ENCODE results near the gene PABPN1L. TPM values are rescaled to one million over a fixed set of nuclear protein-coding genes. Genes with fewer than 3 reads are reported as not detected.

PABPN1L gene
- total RNA-seq, 1 experiment from 2014 or later: not detected

DNA sequence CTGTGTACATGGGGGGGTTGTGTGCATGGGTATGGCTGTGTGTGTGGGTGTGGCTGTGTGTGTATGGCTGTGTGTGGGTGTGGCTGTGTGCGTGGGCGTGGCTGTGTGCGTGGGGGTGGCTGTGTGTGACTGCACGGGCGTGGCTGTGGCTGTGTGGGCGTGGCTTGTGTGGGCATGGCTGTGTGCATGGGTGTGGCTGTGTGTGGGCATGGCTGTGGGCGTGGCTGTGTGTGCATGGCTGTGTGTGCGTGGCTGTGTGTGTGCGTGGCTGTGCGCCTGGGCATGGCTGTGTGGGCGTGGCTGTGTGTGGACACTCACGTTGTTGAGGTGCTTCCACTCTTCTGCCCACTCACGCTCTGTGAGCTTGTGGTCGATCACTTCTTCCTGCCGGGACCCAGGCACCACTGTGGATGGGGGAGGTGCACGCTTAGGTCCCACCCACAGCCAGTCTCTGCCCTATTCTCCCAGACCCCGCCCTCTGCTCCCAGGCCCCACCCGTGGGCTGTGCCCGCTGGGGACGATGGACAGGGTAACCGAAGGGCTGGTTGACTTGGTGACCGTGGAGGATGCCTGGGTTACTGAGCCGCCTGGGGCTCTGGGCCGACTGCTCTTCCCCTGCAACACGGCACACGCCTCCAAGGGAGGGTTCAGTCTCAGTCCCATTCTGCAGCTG is 16.0 kb upstream of the PABPN1L start:
- Histone ChIP-seq H3K27me3 (ENCODE audit: control insufficient read depth, insufficient read depth, low read length) (no peaks in the 10 kb centered on the region), H3K36me3 (replicated peaks; ENCODE audit: control insufficient read depth, insufficient read depth, low read length) (no peaks in the 10 kb centered on the region), H3K4me3 (ENCODE audit: insufficient read depth, low read depth, low read length) (no peak overlapping the region)
- no peak for DNase-seq

DNA sequence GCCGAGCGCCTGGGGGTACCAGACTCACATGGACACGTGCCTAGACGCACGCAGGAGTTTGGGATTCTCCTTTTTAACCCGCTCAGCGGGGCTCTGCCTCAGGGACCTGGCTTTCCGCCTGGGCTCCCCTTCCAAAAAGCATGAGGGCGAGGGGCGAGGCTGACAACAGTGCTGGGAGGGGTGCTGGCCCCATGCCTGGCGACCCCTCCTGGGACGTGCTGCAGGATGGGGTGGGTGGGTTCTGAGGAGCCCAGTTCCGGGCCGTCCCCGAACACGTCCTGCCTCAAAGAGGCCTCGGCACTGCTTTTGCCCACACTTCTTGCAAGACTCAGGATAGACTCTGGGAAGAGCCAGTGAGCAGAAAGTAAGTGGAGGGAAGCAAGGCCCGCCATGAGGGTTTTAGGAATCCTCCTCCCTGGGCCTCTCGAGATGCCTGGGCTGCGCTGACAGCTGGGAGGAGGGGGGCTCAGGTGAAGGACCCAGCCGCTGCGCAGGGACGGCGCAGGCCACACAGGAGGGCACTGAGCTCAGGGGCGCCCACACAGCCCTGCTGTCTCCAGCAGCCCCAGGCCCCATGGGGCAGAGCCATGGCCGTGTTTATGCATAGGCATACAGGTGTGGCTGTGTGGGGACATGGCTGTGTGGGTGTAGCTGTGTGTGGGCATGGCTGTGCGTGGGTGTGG is 15.4 kb upstream of the PABPN1L start:
- no peak overlapping the region for H3K4me3 ChIP-seq (ENCODE audit: insufficient read depth, low read depth, low read length)
- H3K27me3 ChIP-seq (ENCODE audit: control insufficient read depth, insufficient read depth, low read length): no peaks in the 10 kb centered on the region
- DNase-seq: peak; percentile 65
- H3K36me3 ChIP-seq (replicated peaks; ENCODE audit: control insufficient read depth, insufficient read depth, low read length): no peaks in the 10 kb centered on the region

DNA sequence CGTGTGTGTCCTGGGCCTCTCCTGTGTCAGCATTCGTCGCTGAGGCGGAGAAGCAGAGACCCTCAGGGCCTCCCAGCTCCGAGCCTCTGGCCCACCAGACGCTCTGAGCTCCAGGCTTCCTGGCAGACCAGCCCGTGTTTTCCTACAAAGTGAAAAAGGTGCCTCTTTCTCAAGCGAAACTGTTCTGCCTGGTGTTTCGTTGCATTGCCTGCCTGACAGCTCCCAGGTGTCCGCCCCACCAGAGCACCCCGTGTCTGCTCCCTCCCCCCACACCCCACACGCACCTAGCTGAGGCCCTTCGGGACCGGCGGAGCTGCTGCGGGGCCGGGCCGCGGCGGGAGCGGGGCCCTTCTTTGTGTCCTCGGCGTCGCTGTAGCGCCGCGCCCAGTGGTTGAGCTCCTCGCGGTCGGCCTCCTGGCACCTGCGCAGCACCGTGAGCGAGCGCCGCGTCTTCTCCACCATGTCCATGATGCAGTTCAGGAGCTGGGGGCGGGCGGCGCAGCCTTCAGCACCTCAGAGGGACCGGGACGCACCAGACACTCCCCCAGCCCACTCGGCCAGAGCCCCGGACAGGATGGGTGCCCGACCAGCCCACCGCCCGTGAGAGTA is 14.7 kb upstream of the PABPN1L start:
- no peaks in the 10 kb centered on the region for H3K27me3 ChIP-seq (ENCODE audit: control insufficient read depth, insufficient read depth, low read length)
- H3K36me3 ChIP-seq (replicated peaks; ENCODE audit: control insufficient read depth, insufficient read depth, low read length): no peaks in the 10 kb centered on the region
- H3K4me3 ChIP-seq (ENCODE audit: insufficient read depth, low read depth, low read length): no peak overlapping the region
- DNase-seq: peak; percentile 84

DNA sequence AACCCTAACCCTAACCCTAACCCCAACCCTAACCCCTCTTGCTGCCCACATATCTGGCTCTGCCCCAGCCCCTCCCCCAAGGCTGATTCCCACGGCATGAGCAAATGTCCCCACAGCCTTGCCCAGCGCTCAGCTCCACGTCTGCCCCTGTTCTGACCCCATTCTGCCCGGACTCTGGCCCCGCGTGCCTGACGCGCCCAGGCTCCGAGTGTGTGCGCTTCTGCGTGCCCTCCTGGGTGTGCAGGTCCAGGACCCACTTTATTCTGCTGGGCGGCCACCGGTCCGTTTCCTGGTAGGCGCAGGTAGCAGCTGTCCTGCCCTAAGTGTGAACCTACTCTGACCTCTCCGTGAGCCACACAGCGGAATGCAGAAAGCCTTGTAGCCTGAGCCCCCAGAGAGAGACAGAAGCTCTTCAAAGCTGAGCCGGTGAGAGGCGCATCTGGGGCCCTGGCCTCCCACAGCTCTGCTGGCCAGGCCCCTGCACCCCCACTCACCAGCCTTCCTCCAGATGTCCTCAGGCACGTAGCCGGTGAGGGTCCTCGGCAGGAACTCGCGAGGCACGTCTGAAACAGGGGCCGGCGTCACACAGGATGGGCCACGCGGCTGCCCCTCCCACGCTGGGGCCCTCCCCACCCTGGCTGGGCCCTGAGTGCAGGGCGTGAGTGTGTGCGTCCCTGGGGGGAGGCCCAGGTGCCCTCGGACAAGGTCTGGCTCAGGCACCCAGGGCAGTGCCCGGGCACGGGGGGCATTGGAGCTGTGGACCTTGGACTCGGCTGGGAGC is 14.0 kb upstream of the PABPN1L start:
- no peaks in the 10 kb centered on the region for H3K36me3 ChIP-seq (replicated peaks; ENCODE audit: control insufficient read depth, insufficient read depth, low read length)
- no peak overlapping the region for H3K4me3 ChIP-seq (ENCODE audit: insufficient read depth, low read depth, low read length)
- DNase-seq: peak; percentile 67
- H3K27me3 ChIP-seq (ENCODE audit: control insufficient read depth, insufficient read depth, low read length): no peaks in the 10 kb centered on the region

DNA sequence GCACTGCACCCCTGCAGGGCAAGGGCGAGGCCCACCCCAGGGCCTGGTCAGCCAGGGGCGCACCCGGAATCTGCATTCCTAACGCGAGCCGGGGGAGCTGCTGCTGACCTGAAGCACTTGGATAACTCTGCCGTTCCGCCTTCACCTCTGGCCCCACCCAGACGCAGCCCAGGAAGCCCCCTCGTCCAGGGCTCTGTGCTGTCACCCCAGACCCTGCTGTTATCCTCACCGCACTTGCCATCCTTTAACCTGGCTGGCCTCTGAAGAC is 13.3 kb upstream of the PABPN1L start:
- H3K36me3 ChIP-seq (replicated peaks; ENCODE audit: control insufficient read depth, insufficient read depth, low read length): no peaks in the 10 kb centered on the region
- no peak for DNase-seq
- no peak overlapping the region for H3K4me3 ChIP-seq (ENCODE audit: insufficient read depth, low read depth, low read length)
- no peaks in the 10 kb centered on the region for H3K27me3 ChIP-seq (ENCODE audit: control insufficient read depth, insufficient read depth, low read length)

DNA sequence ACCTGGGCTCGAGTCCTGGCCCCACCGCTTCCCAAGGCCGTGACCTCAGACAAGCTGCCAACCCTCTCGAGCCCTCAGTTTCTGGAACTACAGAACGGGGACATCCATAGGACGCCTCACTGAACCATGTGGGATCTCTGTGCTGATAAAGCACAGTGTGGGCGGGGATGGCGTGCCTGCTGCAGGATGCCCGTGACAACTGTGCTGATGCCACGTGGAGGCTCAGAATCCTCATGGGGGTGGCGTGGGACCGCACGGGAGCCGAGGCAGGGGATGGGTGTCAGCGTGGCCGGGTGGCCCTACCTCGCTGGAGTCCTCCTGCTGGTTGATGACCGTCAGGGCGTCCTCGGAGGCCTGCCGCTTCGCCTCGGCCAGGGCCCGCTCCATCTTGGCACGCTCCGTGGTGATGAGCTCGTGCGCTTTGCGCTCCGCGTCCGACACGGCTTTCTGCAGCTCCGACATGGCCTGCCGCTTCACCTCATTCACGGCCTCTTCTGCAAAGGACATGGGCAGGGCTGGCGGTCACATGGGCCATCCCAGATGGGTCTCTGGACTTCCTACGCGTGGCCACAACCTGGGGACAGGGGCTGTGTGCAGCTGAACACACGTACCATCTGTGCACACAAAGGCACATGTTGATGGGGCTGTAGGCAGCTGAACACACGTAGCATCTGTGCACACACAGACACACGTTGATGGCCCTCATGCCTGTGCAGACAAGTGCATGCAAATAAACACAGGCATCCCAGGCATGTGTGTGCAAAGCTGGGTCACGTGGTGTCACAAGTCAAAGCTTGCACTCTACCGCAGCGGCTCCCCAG is 12.7 kb upstream of the PABPN1L start:
- H3K27me3 ChIP-seq (ENCODE audit: control insufficient read depth, insufficient read depth, low read length): no peaks in the 10 kb centered on the region
- no peaks in the 10 kb centered on the region for H3K36me3 ChIP-seq (replicated peaks; ENCODE audit: control insufficient read depth, insufficient read depth, low read length)
- H3K4me3 ChIP-seq (ENCODE audit: insufficient read depth, low read depth, low read length): no peak overlapping the region
- no peak for DNase-seq

DNA sequence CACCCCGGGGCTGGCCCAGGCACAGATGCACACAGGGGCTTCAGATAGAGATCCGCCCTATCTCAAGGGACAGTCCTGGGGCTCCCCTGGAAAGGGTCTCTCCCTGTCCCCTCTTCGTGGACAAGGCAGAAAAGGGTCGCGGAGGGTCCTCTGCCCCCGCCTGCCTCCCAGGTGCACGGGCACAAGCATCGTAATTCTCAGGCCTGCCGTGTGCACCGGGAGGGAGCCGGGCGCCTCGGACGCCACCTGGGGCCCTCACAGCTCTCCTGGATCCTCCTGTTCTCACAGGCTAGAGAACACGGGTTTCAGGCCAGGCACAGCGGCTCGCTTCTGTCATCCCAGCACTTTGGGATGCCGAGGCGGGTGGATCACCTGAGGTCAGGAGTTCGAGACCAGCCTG is 11.9 kb upstream of the PABPN1L start:
- no peak for DNase-seq
- Histone ChIP-seq H3K4me3 (ENCODE audit: insufficient read depth, low read depth, low read length) (no peak overlapping the region), H3K27me3 (ENCODE audit: control insufficient read depth, insufficient read depth, low read length) (no peaks in the 10 kb centered on the region), H3K36me3 (replicated peaks; ENCODE audit: control insufficient read depth, insufficient read depth, low read length) (no peaks in the 10 kb centered on the region)

DNA sequence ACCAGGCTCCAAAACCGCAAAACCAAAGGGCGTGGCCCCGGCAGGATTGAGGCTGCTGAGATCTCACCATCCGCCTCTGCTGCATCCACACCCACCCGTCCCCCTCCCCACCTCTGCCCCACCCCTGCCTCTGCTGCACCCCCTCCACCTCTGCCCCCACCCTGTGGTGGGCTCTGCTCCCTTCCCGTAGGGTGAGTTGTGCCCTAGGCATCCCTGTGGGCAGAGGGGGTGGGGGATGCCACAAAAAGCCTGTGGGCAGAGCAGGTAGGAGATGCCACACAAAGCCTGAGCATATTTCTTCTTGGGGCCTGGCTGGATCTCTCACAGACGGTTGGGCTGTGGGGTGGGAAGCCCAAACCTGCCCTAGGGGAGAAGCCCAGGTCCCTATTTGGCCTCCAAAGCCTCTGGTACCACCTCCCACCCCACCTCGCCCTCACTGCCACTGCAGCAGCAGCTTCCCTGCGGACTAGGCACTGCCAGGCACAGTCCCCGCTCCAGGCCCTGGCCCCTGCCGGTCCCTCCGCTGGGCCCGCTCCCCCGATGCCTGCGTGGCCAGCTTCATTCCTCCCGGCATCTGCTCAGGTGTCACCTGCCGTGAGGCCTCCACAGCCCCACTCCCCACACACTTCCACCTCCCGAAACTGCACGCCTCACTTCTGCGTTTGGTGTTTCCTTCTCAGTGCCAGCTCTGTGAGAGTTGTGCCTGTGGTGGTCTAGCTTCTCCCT is 11.3 kb upstream of the PABPN1L start:
- no peak overlapping the region for H3K4me3 ChIP-seq (ENCODE audit: insufficient read depth, low read depth, low read length)
- H3K36me3 ChIP-seq (replicated peaks; ENCODE audit: control insufficient read depth, insufficient read depth, low read length): no peaks in the 10 kb centered on the region
- no peak for DNase-seq
- no peaks in the 10 kb centered on the region for H3K27me3 ChIP-seq (ENCODE audit: control insufficient read depth, insufficient read depth, low read length)

DNA sequence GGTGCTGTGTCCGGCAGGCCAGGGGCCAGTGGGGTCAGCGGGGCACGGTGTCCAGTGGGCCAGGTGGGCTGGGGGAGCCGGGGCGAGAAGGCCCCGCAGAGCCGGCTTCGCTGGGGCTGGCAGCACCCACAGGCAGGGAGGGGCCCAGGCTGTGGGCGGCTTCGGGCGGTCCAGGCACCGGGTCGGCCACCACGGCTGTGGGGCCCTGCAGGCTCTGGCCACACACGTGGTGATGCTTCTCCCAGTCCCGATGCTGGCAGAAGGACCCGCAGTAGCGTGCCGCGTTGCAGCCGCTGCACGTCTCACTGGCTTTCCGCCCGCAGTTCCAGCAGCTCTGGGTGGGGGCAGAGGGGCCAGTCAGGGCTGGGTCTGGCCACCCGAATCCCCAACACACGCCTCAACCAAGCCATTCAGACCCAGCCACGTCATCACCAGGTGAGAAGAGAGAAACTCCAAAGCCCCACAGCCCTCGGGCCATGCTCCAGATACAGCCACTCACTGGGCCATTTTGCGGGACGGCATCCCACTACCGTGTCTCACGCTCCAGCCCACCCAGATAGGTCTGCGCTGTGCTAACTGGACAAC is 10.6 kb upstream of the PABPN1L start:
- Histone ChIP-seq H3K27me3 (ENCODE audit: control insufficient read depth, insufficient read depth, low read length) (no peaks in the 10 kb centered on the region), H3K4me3 (ENCODE audit: insufficient read depth, low read depth, low read length) (no peak overlapping the region), H3K36me3 (replicated peaks; ENCODE audit: control insufficient read depth, insufficient read depth, low read length) (no peaks in the 10 kb centered on the region)
- no peak for DNase-seq

DNA sequence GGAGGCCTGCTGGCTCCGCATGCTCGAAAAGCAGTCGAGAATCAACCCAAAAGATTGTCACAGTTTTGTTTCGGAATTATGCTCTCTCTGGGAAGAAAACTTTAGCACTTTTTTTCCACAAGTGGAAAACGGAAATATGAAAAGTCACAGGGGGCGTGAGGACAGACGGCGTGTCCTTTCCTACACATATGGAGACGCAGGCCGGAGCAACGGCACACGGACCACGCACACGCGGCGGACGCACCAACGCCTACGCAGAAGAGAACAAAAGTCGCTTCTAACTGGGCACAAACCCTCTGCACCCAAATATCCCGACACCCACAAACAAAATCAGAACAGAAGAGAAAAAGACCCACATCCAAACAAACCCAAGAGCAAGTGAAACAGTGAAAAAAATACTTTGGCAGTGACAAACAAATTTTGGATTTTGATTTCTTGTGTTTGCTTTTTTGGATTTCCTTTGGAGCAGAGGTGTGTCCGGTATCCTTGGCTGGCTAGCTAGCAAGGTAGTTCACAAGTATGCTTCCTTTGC is 9.3 kb upstream of the PABPN1L start:
- H3K36me3 ChIP-seq (replicated peaks; ENCODE audit: control insufficient read depth, insufficient read depth, low read length): no peaks in the 10 kb centered on the region
- H3K27me3 ChIP-seq (ENCODE audit: control insufficient read depth, insufficient read depth, low read length): no peaks in the 10 kb centered on the region
- no peak for DNase-seq
- H3K4me3 ChIP-seq (ENCODE audit: insufficient read depth, low read depth, low read length): no peak overlapping the region

DNA sequence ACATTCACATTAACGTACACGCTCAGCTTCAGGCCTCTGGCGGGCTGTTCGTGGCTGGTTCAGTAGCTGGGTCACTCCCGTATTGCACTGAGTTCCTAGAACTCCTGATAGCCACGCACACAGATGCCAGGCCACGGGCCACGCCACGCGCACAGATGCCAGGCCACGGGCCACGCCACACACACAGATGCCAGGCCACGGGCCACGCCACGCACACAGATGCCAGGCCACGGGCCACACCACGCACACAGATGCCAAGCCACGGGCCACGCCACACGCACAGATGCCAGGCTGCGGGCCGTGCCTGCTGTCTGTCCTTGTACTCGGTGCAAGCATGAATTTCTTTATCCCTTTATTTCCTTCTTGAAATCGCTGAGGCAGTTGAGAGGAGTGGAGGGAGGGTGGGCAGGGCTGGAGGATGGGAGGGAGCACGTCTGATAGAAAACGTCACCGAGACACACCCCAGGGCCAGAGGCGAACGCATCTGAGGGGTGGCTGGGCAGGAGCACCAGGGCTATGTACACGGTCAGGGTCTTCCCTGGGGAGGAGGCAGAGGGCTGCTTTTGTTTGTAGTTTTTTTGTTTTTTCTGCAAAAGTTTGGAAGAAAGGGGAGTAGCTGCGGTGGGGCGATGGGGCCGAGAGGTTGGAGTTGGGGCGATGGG is 8.6 kb upstream of the PABPN1L start:
- Histone ChIP-seq H3K27me3 (ENCODE audit: control insufficient read depth, insufficient read depth, low read length) (no peaks in the 10 kb centered on the region), H3K36me3 (replicated peaks; ENCODE audit: control insufficient read depth, insufficient read depth, low read length) (no peaks in the 10 kb centered on the region), H3K4me3 (ENCODE audit: insufficient read depth, low read depth, low read length) (no peak overlapping the region)
- DNase-seq: no peak

DNA sequence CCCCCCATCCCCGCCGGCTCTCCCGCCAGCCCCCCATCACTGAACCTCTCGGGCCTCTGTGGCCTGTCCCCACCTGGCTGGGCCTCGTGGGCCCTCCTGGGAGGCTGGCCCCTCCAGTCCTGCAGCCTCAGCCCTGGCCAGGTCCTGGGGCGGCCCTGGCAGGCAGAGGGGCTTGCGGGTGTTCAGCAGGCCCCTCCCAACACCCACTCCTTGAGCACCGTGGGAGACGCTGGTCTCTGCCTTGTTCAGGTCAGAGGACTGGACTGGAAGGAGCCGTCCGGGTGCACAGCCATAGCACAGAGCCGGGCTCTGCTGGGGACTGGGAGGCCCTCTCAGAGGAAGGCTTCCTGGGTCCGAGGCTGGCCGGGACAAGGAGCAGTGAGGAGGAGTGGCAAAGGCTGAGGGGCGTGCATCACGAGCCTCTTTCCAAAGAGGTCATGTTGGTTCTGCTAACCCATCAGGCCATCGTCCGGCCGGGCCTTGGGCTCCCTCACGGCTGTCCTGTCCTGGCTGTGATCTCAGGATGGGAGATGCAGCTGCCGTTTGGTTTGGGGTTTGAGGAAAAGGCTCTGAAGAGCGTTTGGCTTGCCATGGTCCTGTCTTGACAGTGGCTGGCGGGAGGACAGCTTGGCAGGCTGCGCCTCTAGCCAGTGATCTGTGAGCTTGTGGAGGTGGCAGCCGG is 6.3 kb upstream of the PABPN1L start:
- no peak for DNase-seq
- no peaks in the 10 kb centered on the region for H3K36me3 ChIP-seq (replicated peaks; ENCODE audit: control insufficient read depth, insufficient read depth, low read length)
- H3K4me3 ChIP-seq (ENCODE audit: insufficient read depth, low read depth, low read length): no peak overlapping the region
- H3K27me3 ChIP-seq (ENCODE audit: control insufficient read depth, insufficient read depth, low read length): no peaks in the 10 kb centered on the region
